HCT116 (cell line): ENCODE measurements around the gene BRCA2. TPM values are rescaled to one million over a fixed set of nuclear protein-coding genes. Genes with fewer than 3 reads are reported as not detected.

Source experiments
- ATAC-seq: fragments of 200-7000 bp; cut with Tn5 transposase; 2 replicates; pipeline ENCODE4 v1.9.1; 2020; ENCODE audit warnings: mild to moderate bottlenecking, moderate library complexity
- BruUV-seq: library from RNA; stranded (reverse); fragments of 400-500 nt; replicated peaks from 2 replicates; lab custom pipeline; 2021; lab: Mats Ljungman, UMichigan
- CTCF ChIA-PET: fragments of 300-600 bp; sonication (Branson Sonifier 250); formaldehyde crosslinking; loops from one replicate; lab custom pipeline; 2021; ENCODE audit warnings: antibody characterized with exemption; lab: Charles Lee
- POLR2A ChIA-PET: fragments of 300-600, 350-600 bp; sonication (Branson Sonifier 250); formaldehyde crosslinking; loops from one replicate; lab custom pipeline; 2021; ENCODE audit warnings: antibody characterized with exemption; lab: Charles Lee
- RAD21 ChIA-PET, 2 experiments: fragments of 300-600 bp; sonication (Branson Sonifier 250); formaldehyde crosslinking; loops; one replicate each; lab custom pipeline; 2023; ENCODE audit warnings: low total read pairs in 2 of 2; ENCODE audit not compliant: uncharacterized antibody in 2 of 2, unreplicated experiment in 2 of 2, low non-redundant PET in 1 of 2; lab: Charles Lee
- DNase-seq: peaks from one replicate; pipeline ENCODE4 v3.0.0-alpha.2; 2010; ENCODE audit warnings: low read depth, low spot score
- H2AFZ ChIP-seq: fragments of 200-600 bp; shearing (Covaris generic), sonication (generic); 2 replicates; pipeline ENCODE4 v1.6.1; 2017; ENCODE audit warnings: low read depth, mixed run types, mixed read lengths, antibody characterized with exemption, low read length; ENCODE audit not compliant: poor library complexity, severe bottlenecking
- H3K27ac ChIP-seq: 2 replicates; pipeline ENCODE4 v1.5.1; 2012; ENCODE audit warnings: low read depth, low read length
- H3K27me3 ChIP-seq: fragments of 200-600 bp; sonication (generic); 2 replicates; pipeline ENCODE4 v1.6.1; 2016; ENCODE audit warnings: mixed run types, low read length, mixed read lengths; ENCODE audit not compliant: insufficient read depth
- H3K36me3 ChIP-seq, 2 experiments: fragments of 200-500 bp in 1 of 2; fragments of 200-600 bp in 1 of 2; sonication (Bioruptor generic) in 1 of 2; sonication (generic) in 1 of 2; 2 replicates each; pipeline versions ENCODE4 v1.5.1 to v1.6.1; 2014 to 2016; ENCODE audit warnings: low read length in 2 of 2, inconsistent platforms in 1 of 2, mixed read lengths in 1 of 2, mixed run types in 1 of 2; ENCODE audit not compliant: insufficient read depth in 2 of 2, control insufficient read depth in 1 of 2
- H3K4me1 ChIP-seq, 2 experiments: fragments of 200-600 bp in 1 of 2; sonication (generic) in 1 of 2; 2 replicates each; pipeline versions ENCODE4 v1.5.1 to v1.6.1; 2012 to 2017; ENCODE audit warnings: low read length in 2 of 2, inconsistent platforms in 1 of 2, mild to moderate bottlenecking in 1 of 2, mixed read lengths in 1 of 2, mixed run types in 1 of 2, moderate library complexity in 1 of 2; ENCODE audit not compliant: insufficient read depth in 2 of 2, control insufficient read depth in 1 of 2
- H3K4me2 ChIP-seq: fragments of 200-600 bp; sonication (generic); 2 replicates; pipeline ENCODE4 v1.6.1; 2017; ENCODE audit warnings: mixed run types, low read length, mixed read lengths
- H3K4me3 ChIP-seq, 2 experiments: fragments of 200-600 bp in 1 of 2; sonication (generic) in 1 of 2; replicated peaks in 1 of 2; 2 replicates each; pipeline ENCODE4 v1.5.1; 2011 to 2016; ENCODE audit warnings: low read length in 2 of 2, control low read depth in 1 of 2, low read depth in 1 of 2, mild to moderate bottlenecking in 1 of 2, mixed read lengths in 1 of 2, mixed run types in 1 of 2
- H3K79me2 ChIP-seq: fragments of 200-600 bp; sonication (generic); 2 replicates; pipeline ENCODE4 v1.6.1; 2017; ENCODE audit warnings: mild to moderate bottlenecking, mixed run types, low read length, moderate library complexity, mixed read lengths; ENCODE audit not compliant: insufficient read depth
- H3K9ac ChIP-seq: fragments of 200-600 bp; sonication (generic); 2 replicates; pipeline ENCODE4 v1.6.1; 2016; ENCODE audit warnings: low read length, mixed read lengths
- H3K9me2 ChIP-seq: fragments of 200-600 bp; sonication (generic), shearing (Covaris generic); 2 replicates; pipeline ENCODE4 v1.6.1; 2017; ENCODE audit warnings: mixed run types, mild to moderate bottlenecking, moderate library complexity; ENCODE audit not compliant: insufficient read depth
- H3K9me3 ChIP-seq, 2 experiments: fragments of 200-500 bp in 1 of 2; fragments of 200-600 bp in 1 of 2; sonication (Bioruptor generic) in 1 of 2; sonication (generic) in 1 of 2; 2 replicates each; pipeline ENCODE4 v1.6.1; 2014 to 2017; ENCODE audit warnings: low read length in 2 of 2, mixed read lengths in 2 of 2, inconsistent platforms in 1 of 2, low read depth in 1 of 2, mild to moderate bottlenecking in 1 of 2, mixed run types in 1 of 2, moderate library complexity in 1 of 2; ENCODE audit not compliant: control insufficient read depth in 1 of 2, insufficient read depth in 1 of 2
- H4K20me1 ChIP-seq: fragments of 200-600 bp; sonication (generic), shearing (Covaris generic); 2 replicates; pipeline ENCODE4 v1.6.1; 2017; ENCODE audit warnings: mixed run types, mild to moderate bottlenecking, moderate library complexity; ENCODE audit not compliant: insufficient read depth
- ATF3 ChIP-seq: IDR thresholded peaks from 2 replicates; pipeline ENCODE4 v1.6.1; 2012
- CEBPB ChIP-seq: IDR thresholded peaks from 2 replicates; pipeline ENCODE4 v1.6.1; 2012; ENCODE audit warnings: low read depth
- EGR1 ChIP-seq: IDR thresholded peaks from 2 replicates; pipeline ENCODE4 v1.6.1; 2012; ENCODE audit warnings: low read depth
- ELF1 ChIP-seq: IDR thresholded peaks from 2 replicates; pipeline ENCODE4 v1.6.1; 2012; ENCODE audit warnings: low read depth, borderline replicate concordance
- FOSL1 ChIP-seq: IDR thresholded peaks from 2 replicates; pipeline ENCODE4 v1.6.1; 2012; ENCODE audit warnings: low read depth
- MAX ChIP-seq: IDR thresholded peaks from 2 replicates; pipeline ENCODE4 v1.6.1; 2012
- RAD21 ChIP-seq: IDR thresholded peaks from 2 replicates; pipeline ENCODE4 v1.6.1; 2012; ENCODE audit warnings: low read depth, mild to moderate bottlenecking
- intact Hi-C: fragments of 100-400 bp; cut with micrococcal nuclease; formaldehyde crosslinking; loops from 2 replicates; pipeline ENCODE4 v1.10.0; 2022
- total RNA-seq: library from RNA; stranded (reverse); gene quantifications from one replicate; pipeline ENCODE4 v1.2.1, GENCODE V29; 2021; ENCODE audit not compliant: unreplicated experiment

BRCA2 gene
- total RNA-seq, 1 experiment from 2014 or later: 14.2 TPM

GRCh38 chr13:32311188-32311897 lies 4.0 kb upstream of the BRCA2 start:
- RAD21 ChIA-PET: interaction anchor here in 1 of 2 experiments (0.8 kb wide), 1 partner anchor 402 kb away, joined by 3 read pairs; no protein-coding TSS in a partner anchor
- POLR2A ChIA-PET: no interaction called here
- intact Hi-C loops: no loop called here
- BruUV-seq: no TSS peak
- Histone ChIP-seq H3K4me2 (no peak overlapping the region), H3K27ac (no peak overlapping the region), H3K36me3 (no peaks in the 10 kb centered on the region), H2AFZ (no peak overlapping the region), H3K9me3 (no peaks in the 10 kb centered on the region), H3K4me1 (peaks cover 4 to 16% of the 10 kb centered on the region in 2 experiments), H3K27me3 (no peaks in the 10 kb centered on the region), H3K9ac (no peak overlapping the region), H3K9me2 (no peaks in the 10 kb centered on the region), H3K4me3 (no peak overlapping the region), H3K79me2 (peaks cover 3% of the 10 kb centered on the region; the same call in 1 of the 2 replicates), H4K20me1 (no peaks in the 10 kb centered on the region)
- TF ChIP-seq RAD21: no peak
- no peak for TF ChIP-seq ATF3
- no peak for TF ChIP-seq EGR1
- TF ChIP-seq ELF1: no peak
- TF ChIP-seq CEBPB: no peak
- TF ChIP-seq MAX: no peak
- no peak for TF ChIP-seq FOSL1
- ATAC-seq: no peak
- CTCF ChIA-PET: interaction anchor here (2.6 kb wide), 1 partner anchor 402 kb away, joined by 10 read pairs; no protein-coding TSS in a partner anchor
- DNase-seq: no peak
